BLaER1 (cell line): Measurements from ENCODE around the gene PGLYRP2.

ENCODE experiments used
- H3K27ac ChIP-seq: shearing (Covaris generic); formaldehyde crosslinking; 2 replicates; pipeline ENCODE4 v1.8.1; 2022
- H3K27me3 ChIP-seq: shearing (Covaris generic); formaldehyde crosslinking; 2 replicates; pipeline ENCODE4 v1.8.1; 2022
- H3K36me3 ChIP-seq: shearing (Covaris generic); formaldehyde crosslinking; 2 replicates; pipeline ENCODE4 v1.8.1; 2022
- H3K4me1 ChIP-seq: shearing (Covaris generic); formaldehyde crosslinking; 2 replicates; pipeline ENCODE4 v1.8.1; 2022
- H3K4me2 ChIP-seq: shearing (Covaris generic); formaldehyde crosslinking; 2 replicates; pipeline ENCODE4 v1.8.1; 2022
- H3K4me3 ChIP-seq: shearing (Covaris generic); formaldehyde crosslinking; 2 replicates; pipeline ENCODE4 v1.8.1; 2022
- H3K9ac ChIP-seq: shearing (Covaris generic); formaldehyde crosslinking; 2 replicates; pipeline ENCODE4 v1.8.1; 2022
- H3K9me3 ChIP-seq: shearing (Covaris generic); formaldehyde crosslinking; 2 replicates; pipeline ENCODE4 v1.8.1; 2022
- H4K20me1 ChIP-seq: shearing (Covaris generic); formaldehyde crosslinking; 2 replicates; pipeline ENCODE4 v1.8.1; 2022
- Cebpa-rat ChIP-seq: shearing (Covaris generic); IDR thresholded peaks from 2 replicates; pipeline ENCODE4 v1.8.1; 2022

The PGLYRP2 gene

GRCh38 chr19:15427991-15428471, 51.3 kb downstream of the PGLYRP2 start:
- H3K4me2 ChIP-seq, result no peak overlapping the region
- no peak overlapping the region for H3K27ac ChIP-seq
- H3K4me3 ChIP-seq, result no peak overlapping the region
- peaks cover 24% of the 10 kb centered on the region for H3K9me3 ChIP-seq
- H3K4me1 ChIP-seq, result peaks cover 26% of the 10 kb centered on the region
- no peak overlapping the region for H3K9ac ChIP-seq
- no peaks in the 10 kb centered on the region for H3K27me3 ChIP-seq
- peaks cover 80% of the 10 kb centered on the region for H3K36me3 ChIP-seq
- H4K20me1 ChIP-seq, result peaks cover 76% of the 10 kb centered on the region
- no peak for TF ChIP-seq Cebpa-rat

- H3K4me1 ChIP-seq, result peaks cover 30% of the 10 kb centered on the region
- H3K27me3 ChIP-seq, result no peaks in the 10 kb centered on the region
- TF ChIP-seq Cebpa-rat, result no peak
- peaks cover 26% of the 10 kb centered on the region for H3K9me3 ChIP-seq
- no peak overlapping the region for H3K4me2 ChIP-seq
- H3K4me3 ChIP-seq, result no peak overlapping the region
- no peak overlapping the region for H3K27ac ChIP-seq
- H4K20me1 ChIP-seq, result peaks cover 84% of the 10 kb centered on the region
- H3K36me3 ChIP-seq, result peaks cover 87% of the 10 kb centered on the region
- H3K9ac ChIP-seq, result no peak overlapping the region
Measured at GRCh38 chr19:15427350-15427700, 52.0 kb downstream of the PGLYRP2 start.

GRCh38 chr19:15426485-15427349, 52.6 kb downstream of the PGLYRP2 start:
- Histone ChIP-seq H3K27ac (no peak overlapping the region), H3K4me3 (no peak overlapping the region), H3K4me1 (peaks cover 36% of the 10 kb centered on the region), H3K4me2 (no peak overlapping the region), H4K20me1 (peaks cover 89% of the 10 kb centered on the region), H3K9me3 (peaks cover 26% of the 10 kb centered on the region), H3K9ac (no peak overlapping the region), H3K27me3 (no peaks in the 10 kb centered on the region), H3K36me3 (peaks cover 93% of the 10 kb centered on the region)
- no peak for TF ChIP-seq Cebpa-rat

- no peaks in the 10 kb centered on the region for H3K27me3 ChIP-seq
- H3K9ac ChIP-seq, result no peak overlapping the region
- H3K36me3 ChIP-seq, result peaks cover 98% of the 10 kb centered on the region
- peaks cover 76% of the 10 kb centered on the region for H4K20me1 ChIP-seq
- H3K4me1 ChIP-seq, result peaks cover 26% of the 10 kb centered on the region
- H3K9me3 ChIP-seq, result peaks cover 26% of the 10 kb centered on the region
- no peak for TF ChIP-seq Cebpa-rat
- H3K4me3 ChIP-seq, result no peak overlapping the region
- H3K4me2 ChIP-seq, result no peak overlapping the region
- no peak overlapping the region for H3K27ac ChIP-seq
Measured at GRCh38 chr19:15425321-15425950, 53.9 kb downstream of the PGLYRP2 start.

GRCh38 chr19:15424692-15425272, 54.5 kb downstream of the PGLYRP2 start:
- peaks cover 70% of the 10 kb centered on the region for H4K20me1 ChIP-seq
- peaks cover 96% of the 10 kb centered on the region for H3K36me3 ChIP-seq

GRCh38 chr19:15424121-15424520, 55.2 kb downstream of the PGLYRP2 start:
- H3K9me3 ChIP-seq, result peaks cover 26% of the 10 kb centered on the region
- H3K4me2 ChIP-seq, result no peak overlapping the region
- TF ChIP-seq Cebpa-rat, result no peak
- H3K27me3 ChIP-seq, result no peaks in the 10 kb centered on the region
- no peak overlapping the region for H3K27ac ChIP-seq
- H3K36me3 ChIP-seq, result peaks cover 90% of the 10 kb centered on the region
- H4K20me1 ChIP-seq, result peaks cover 63% of the 10 kb centered on the region
- H3K4me3 ChIP-seq, result no peak overlapping the region
- peaks cover 25% of the 10 kb centered on the region for H3K4me1 ChIP-seq
- no peak overlapping the region for H3K9ac ChIP-seq

More at GRCh38 chr19:15424692-15425272, 54.5 kb downstream of the PGLYRP2 start:
- Histone ChIP-seq H3K9me3 (peaks cover 26% of the 10 kb centered on the region), H3K4me1 (peaks cover 19% of the 10 kb centered on the region), H3K27ac (no peak overlapping the region), H3K9ac (no peak overlapping the region), H3K27me3 (no peaks in the 10 kb centered on the region), H3K4me2 (no peak overlapping the region), H3K4me3 (no peak overlapping the region)
- TF ChIP-seq Cebpa-rat, result no peak

GRCh38 chr19:15423130-15423529, 56.2 kb downstream of the PGLYRP2 start:
- peaks cover 80% of the 10 kb centered on the region for H3K36me3 ChIP-seq
- peaks cover 25% of the 10 kb centered on the region for H3K4me1 ChIP-seq
- peaks cover 26% of the 10 kb centered on the region for H3K9me3 ChIP-seq
- no peak overlapping the region for H3K9ac ChIP-seq
- H4K20me1 ChIP-seq, result peaks cover 58% of the 10 kb centered on the region
- TF ChIP-seq Cebpa-rat, result no peak
- peak overlapping the region; percentile 63 for H3K4me2 ChIP-seq
- peak overlapping the region; percentile 70 for H3K27ac ChIP-seq
- H3K27me3 ChIP-seq, result no peaks in the 10 kb centered on the region
- H3K4me3 ChIP-seq, result 0 out of 2 replicates have a peak overlapping the region, but pooled peaks have one; percentile 31

GRCh38 chr19:15422296-15423075, 56.8 kb downstream of the PGLYRP2 start:
- H3K9ac ChIP-seq, result peak overlapping the region; percentile 25; the same call in 1 of the 2 replicates
- peaks cover 29% of the 10 kb centered on the region for H3K4me1 ChIP-seq
- TF ChIP-seq Cebpa-rat, result no peak
- H3K36me3 ChIP-seq, result peaks cover 73% of the 10 kb centered on the region
- H3K4me2 ChIP-seq, result peak overlapping the region; percentile 63
- no peaks in the 10 kb centered on the region for H3K27me3 ChIP-seq
- H3K4me3 ChIP-seq, result no peak overlapping the region
- H3K9me3 ChIP-seq, result peaks cover 26% of the 10 kb centered on the region
- peaks cover 58% of the 10 kb centered on the region for H4K20me1 ChIP-seq
- H3K27ac ChIP-seq, result peak overlapping the region; percentile 70

- Histone ChIP-seq H3K27ac (peak overlapping the region; percentile 70; the same call in 1 of the 2 replicates), H3K4me3 (no peak overlapping the region), H3K9ac (peak overlapping the region; percentile 25; the same call in 1 of the 2 replicates), H3K36me3 (peaks cover 66% of the 10 kb centered on the region), H4K20me1 (peaks cover 58% of the 10 kb centered on the region), H3K4me2 (peak overlapping the region; percentile 63), H3K9me3 (peaks cover 26% of the 10 kb centered on the region), H3K27me3 (no peaks in the 10 kb centered on the region), H3K4me1 (peaks cover 36% of the 10 kb centered on the region)
- TF ChIP-seq Cebpa-rat, result no peak
Measured at GRCh38 chr19:15421721-15422260, 57.5 kb downstream of the PGLYRP2 start.
